ENCODE results near the gene ANKMY1.

GRCh38 chr2:240556553-240557100 is 1.2 kb downstream of the ANKMY1 start:
- TF ChIP-seq EZH2 (IDR thresholded peaks at IDR 0.05; ENCODE audit: insufficient read depth, poor library complexity, severe bottlenecking) (no peak), EZH2phosphoT487 (IDR thresholded peaks at IDR 0.05; ENCODE audit: insufficient read depth, low read depth) (no peak)
